CD4-positive, alpha-beta T cell treated with Interferon gamma for 1 hour (primary cell): ENCODE results near the gene POMZP3.
"Not testable (repeated sequence)": the region's sequence is repeated elsewhere in the genome, so short reads cannot be mapped to it uniquely, and the experiment has no call there.

Experiments used
- DNase-seq: peaks from one replicate; pipeline ENCODE4 v3.0.0-alpha.2; 2020

The POMZP3 gene

GRCh38 chr7:76586585-76587315 lies 40.3 kb downstream of the POMZP3 start:
- DNase-seq = not testable (repeated sequence)

DNA sequence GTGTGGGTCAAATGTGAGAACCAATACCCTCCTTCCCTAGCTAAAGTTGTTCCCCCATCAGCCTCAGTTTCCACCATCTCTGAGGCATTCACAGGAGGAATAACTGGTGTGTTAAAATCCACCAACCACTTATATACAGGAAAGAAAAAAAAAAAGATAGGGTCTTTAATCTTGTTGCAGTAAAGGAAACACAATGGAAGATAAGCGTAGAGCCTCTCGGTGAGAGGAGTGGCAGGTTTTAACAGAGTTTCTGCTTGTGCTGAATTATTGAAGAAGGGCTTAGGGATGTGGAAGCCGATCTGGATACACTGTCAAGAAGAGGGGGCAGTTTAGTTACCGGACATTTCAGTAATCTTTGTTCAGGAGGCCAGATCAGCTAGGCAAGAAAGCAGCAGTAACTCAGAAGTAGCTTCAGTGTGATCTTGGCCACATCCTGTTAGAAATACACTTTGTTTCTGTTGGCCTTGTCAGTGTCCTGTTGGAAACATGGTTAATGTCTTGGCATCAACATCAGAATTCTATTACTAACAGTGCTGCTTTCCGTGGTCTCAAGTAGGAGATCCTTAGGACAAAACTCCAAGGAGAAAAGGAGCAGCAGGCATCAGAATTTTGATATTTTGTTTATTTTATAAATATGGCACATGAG lies 43.3 kb downstream of the POMZP3 start:
- DNase-seq = not testable (repeated sequence)

GRCh38 chr7:76582848-76583631 lies 44.0 kb downstream of the POMZP3 start:
- not testable (repeated sequence) for DNase-seq

DNA sequence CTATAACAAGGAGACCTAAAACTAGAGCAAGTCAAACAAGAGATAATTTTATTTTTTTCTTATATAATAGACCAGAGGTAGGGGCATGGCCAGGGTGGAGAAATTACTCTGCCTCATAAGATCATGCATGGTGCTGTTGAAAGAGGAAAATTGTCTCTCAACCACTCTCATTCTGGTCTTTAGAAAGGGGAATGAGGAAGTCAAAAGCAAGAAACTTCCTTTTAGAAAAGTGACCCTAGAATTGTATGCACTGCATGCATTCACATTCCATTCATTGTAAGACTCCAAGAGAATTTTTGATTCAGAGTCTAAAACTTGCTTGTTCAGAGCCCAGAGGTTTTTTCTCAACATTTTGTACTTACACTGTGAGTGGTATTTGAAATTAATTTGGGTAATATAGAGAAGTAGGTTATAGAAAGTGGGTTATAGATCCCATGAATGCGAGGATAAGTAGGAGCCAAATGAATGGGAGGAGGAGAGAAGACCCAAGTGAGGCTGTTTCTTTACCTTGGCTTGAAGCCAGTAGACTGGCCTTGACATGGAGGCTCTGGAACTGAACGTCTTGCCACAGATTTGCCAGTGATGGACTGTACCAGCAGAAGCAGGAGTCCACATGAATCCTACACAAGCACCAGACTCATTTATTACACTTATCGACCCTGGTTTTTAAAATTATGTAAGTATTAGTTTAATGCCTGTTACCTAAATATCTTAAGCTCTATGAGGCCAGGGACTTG lies 51.0 kb downstream of the POMZP3 start:
- DNase-seq = not testable (repeated sequence)

GRCh38 chr7:76575431-76575830 lies 51.6 kb downstream of the POMZP3 start:
- not testable (repeated sequence) for DNase-seq

DNA sequence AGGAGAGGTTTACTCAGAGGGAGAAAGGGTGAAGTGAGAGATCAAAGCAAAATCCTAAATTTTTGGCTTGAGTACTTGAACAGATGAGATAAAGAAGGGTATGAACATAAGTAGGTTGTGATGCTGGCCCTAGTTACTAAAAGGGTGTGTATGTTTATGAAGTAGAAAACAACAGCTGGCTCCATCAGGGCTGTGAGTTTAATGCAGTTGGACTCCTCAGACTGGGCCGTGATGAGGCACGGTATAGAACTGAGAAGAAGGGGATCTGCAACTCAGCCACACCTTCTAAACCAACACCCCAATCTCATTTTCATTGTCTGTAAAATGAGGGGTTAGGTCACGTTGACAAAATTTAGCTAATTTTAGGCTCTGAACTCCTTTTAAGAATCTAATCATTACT lies 54.8 kb downstream of the POMZP3 start:
- DNase-seq = not testable (repeated sequence)

- not testable (repeated sequence) for DNase-seq
Observed at GRCh38 chr7:76570324-76570775, 56.7 kb downstream of the POMZP3 start.

- not testable (repeated sequence) for DNase-seq
Observed at GRCh38 chr7:76568742-76569141, 58.3 kb downstream of the POMZP3 start.

- DNase-seq = not testable (repeated sequence)
Observed at GRCh38 chr7:76567753-76568152, 59.3 kb downstream of the POMZP3 start.

DNA sequence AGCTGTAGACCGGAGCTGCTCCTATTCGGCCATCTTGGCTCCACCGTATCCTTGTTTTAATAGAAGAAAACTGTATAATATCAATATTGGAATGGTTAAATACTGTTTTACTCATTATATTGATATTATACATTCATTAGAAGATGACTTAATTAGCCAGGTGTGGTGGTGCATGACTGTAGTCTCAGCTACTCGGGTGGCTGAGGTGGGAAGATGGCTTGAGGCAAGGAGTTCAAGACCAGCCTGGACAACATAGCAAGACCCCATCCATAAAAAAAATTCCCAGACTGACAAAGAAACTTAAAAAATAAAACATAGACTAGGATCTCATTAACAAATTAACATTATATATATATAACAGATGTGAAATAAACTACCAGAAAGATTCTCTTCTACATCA lies 59.8 kb downstream of the POMZP3 start:
- not testable (repeated sequence) for DNase-seq

GRCh38 chr7:76565001-76565400 lies 62.1 kb downstream of the POMZP3 start:
- DNase-seq = not testable (repeated sequence)

GRCh38 chr7:76561342-76561741 lies 65.7 kb downstream of the POMZP3 start:
- DNase-seq = not testable (repeated sequence)

DNA sequence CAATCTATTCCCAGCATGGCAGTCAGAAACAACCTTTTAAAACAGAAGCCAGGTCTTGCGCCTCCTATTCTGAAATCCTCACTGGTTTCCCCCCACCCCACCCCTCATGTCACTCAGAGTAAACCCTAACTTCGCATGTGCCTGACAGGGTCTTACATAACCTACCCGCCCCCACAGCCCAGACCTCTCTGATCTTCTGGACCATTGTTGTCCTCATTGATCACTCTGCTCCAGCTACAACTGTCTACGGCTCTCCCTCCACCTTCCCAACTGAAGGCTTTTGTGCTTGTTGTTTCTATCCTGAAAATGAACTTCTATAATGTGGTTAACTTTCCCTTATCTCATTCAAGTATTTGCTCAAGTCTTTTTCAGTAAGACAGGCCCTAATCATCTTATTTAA lies 66.9 kb downstream of the POMZP3 start:
- not testable (repeated sequence) for DNase-seq
